HuH-7 (cell line): ENCODE data around the gene HCRTR2.
"Not testable (repeated sequence)": the region's sequence is repeated elsewhere in the genome, so short reads cannot be mapped to it uniquely, and the experiment has no call there.

Source experiments
- DNase-seq: peaks from one replicate; pipeline ENCODE4 v3.0.0; 2011; ENCODE audit warnings: low spot score

The HCRTR2 gene

DNA sequence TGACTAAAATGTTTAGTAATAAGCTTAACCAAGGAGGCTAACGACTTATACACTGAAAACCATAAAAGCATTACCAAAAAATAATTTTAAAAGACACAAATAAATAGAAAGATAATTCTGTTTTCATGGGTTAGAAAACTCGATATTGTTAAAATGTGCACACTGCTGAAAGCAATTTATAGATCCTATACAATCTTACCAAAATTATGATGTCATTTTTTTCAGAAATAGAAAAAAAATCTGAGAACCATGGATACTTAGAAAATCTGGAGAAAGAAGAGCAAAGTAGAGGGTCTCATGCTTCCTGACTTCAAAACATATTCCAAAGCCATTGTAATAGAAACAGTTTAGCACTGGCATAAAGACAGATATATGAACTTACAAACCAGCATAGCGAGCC, 46.6 kb downstream of the HCRTR2 start:
- no peak for DNase-seq

DNA sequence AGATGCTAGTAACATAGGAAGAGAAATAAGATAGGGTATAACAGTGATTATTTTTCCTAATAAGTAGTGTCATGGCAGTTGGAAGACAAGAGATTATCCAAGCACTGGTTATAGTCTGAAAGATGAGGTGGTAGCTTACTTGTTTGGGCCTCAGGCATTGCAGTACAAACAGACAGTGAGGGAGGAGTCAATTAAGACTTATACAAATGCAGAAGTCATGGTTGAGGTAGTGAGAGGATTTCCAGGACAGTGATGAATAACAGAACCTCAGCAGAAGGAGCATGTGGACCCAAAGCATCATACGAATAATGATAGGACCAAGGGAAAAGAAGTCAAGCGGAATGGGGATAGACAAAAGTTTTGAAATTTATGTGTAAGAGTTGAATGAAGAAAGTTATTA, 53.5 kb downstream of the HCRTR2 start:
- no peak for DNase-seq

DNA sequence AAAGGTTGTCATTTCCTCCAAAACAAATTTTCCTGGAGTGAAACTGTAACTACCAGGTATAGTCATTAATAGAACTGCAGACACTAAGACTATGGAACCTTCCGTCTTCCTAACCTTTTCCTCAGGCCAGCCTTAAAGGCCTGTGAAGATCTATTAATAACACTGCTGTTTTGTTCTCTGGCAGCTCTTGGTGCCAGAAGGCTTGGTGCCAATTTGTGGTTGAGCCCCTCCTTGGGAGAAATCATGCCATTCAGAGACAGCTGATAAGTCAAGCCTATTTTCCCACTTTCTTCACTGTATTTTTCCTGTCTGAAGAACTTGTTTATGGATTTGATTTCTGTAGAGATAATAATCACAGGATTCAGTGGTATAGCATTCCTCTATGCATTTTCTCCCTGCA, 64.8 kb downstream of the HCRTR2 start:
- no peak for DNase-seq

DNA sequence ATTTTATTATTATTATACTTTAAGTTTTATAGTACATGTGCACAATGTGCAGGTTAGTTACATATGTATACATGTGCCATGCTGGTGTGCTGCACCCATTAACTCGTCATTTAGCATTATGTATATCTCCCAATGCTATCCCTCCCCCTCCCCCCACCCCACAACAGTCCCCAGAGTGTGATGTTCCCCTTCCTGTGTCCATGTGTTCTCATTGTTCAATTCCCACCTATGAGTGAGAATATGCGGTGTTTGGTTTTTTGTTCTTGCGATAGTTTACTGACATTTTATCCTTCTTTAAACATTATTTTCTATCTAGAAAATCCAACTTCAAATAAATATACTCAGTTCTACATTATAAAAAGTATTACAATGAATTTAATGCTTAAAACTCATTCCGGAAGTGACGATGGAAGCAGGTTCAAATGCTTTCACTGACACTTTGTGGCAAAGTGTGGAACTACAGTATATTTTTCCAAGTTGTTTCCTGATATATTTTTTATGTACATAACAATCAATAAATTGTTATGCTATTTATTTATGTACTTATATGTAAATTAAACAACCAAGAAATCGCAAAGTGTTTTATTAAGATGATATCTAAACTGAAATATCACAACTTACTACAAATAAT, 66.8 kb downstream of the HCRTR2 start:
- not testable (repeated sequence) for DNase-seq

DNA sequence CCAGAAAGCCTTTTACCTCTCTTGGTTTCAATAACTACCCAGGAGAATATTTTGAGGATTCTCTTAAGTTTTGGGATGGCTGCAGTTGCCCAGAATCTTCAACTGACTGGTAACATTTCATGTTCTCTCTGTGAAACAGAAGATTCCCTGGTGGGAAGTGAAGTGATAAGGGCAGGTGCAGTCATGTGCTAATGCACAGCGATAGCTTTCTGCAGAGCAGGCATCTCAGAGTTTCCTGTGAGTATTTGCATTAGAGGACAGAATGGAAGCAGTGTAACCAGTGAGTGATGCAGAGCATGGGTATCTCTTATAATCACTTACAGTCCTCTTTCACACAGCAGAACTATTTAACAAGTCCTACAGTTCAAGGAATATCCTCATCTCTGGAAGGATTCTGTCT, 76.1 kb downstream of the HCRTR2 start:
- DNase-seq = no peak

DNA sequence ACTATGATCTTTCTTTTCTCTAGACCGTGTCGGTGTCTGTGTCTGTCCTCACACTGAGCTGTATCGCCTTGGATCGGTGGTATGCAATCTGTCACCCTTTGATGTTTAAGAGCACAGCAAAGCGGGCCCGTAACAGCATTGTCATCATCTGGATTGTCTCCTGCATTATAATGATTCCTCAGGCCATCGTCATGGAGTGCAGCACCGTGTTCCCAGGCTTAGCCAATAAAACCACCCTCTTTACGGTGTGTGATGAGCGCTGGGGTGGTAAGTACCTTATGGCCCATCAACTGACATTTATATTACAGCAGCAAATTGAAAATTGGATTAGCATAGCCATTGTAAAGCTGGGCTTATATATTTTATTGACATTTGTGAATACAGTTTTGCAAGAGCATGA, 80.8 kb downstream of the HCRTR2 start:
- no peak for DNase-seq

DNA sequence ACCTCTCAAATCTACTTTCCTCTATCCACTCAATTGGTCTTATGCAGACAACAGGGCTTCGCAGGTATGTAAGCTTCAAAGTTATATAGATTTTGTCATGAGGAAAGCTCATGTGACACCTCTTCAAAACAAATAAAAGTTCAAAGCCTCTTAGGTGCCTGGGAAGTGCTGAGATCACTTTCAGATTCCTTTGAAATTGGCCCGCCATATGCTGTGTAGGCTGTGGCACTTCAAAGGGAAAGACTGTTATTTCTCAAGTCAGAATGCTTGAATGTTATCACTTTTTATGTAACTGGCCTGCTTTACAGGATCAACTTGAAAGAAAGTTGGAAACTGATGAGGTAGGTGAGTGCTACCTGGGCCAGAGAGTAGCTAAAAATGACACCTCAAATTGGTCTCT, 85.9 kb downstream of the HCRTR2 start:
- DNase-seq = no peak

DNA sequence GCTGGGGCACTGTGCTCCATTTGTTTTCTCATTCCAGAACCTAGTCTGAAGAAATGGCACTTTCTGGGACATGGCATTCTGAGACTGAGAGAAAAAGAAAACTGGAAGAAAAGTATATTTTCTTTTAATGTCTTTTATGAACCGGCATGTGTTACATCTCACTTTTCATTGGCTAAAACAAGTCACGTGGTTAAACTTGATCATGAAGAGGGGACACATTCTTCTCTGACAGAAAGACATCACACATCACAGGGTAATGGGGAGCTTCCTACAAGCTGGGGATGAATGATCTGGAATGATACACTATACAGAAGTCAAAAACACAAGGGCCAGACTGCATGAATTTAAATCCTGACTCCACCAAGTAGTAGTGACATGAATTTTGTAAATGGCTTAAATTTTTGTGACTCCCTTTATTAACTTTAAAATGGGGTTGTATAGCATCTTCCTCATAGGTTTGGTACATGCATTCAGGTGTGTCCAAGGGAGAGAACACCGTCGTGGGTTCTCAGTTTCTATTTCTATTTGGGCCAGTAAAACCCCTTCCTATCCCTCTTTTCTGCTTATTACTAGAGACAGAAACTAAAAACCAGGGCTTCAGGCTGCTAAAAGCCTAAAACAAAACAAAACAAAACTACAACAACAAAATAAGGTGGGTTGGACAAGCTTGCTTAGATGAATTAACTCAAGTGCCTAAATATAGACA, 91.2 kb downstream of the HCRTR2 start:
- DNase-seq = no peak

DNA sequence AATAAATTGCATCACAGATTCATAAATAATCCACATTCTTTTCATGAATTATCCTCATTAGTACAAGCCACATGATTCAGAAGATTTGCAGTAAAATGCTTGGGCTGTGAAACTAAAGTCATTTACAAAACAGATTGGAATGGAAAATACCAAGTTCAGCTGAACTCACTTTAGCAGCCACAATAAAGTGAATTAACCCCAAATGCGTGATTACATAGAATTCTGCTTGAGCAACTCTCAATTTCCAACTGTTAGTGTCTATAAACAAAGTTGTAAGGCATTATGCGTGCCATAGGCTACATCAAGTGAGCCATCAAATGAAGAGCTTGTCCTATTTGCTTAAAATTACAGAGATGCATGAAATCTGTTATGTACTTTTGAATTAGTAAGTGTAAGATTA, 92.6 kb downstream of the HCRTR2 start:
- no peak for DNase-seq

DNA sequence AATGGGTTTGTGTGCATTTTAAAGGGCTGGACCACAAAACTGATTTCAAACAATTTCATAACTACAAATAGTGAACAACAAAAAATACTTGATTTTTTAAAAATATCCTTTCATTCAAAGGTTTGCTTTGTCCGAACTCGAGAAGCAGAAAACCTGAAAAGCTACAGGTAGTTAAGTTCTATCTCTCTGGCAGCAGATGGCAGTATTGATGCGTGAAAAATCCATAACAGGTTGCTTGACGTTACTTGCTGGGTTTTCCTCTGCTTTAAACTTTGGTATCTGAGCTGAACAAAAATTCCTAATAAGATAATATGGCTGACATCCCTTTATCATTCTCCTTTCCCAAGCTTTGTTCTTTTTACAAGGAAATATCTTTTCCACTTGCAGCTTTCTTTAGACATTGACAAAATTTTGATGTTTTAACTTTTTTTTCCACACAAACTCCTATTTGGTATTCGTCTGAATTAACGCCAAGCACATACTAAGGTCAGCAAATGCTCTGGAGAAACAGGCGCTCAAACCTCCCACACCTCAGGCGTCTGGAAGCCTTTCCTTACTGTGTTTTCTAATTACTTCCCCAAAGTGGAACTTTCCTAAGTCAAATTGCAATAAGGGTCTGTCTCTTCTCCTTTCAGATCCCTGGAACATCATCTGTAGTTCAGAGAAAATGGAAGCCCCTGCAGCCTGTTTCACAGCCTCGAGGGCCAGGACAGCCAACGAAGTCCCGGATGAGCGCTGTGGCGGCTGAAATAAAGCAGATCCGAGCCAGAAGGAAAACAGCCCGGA, 102.6 kb downstream of the HCRTR2 start:
- DNase-seq = peak; percentile 8

DNA sequence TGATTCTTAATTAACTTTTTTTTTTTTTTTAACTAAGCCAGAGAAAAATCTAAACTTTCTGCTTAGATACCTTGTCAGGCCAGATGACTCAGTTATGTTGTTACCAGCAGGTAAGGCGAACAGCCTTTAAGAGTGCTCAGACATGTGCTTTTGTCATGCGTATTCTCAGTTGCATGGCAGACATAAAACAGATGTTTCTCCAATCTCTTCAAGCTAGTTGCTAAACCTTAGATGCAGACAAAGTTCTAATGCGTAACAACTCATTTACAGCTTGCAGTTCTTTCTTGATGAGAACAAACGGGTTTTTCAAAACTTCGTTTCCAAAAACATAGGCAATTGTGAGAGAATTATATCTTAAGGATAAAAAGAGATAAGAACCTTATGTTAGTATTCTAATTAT, 103.3 kb downstream of the HCRTR2 start:
- DNase-seq = no peak

DNA sequence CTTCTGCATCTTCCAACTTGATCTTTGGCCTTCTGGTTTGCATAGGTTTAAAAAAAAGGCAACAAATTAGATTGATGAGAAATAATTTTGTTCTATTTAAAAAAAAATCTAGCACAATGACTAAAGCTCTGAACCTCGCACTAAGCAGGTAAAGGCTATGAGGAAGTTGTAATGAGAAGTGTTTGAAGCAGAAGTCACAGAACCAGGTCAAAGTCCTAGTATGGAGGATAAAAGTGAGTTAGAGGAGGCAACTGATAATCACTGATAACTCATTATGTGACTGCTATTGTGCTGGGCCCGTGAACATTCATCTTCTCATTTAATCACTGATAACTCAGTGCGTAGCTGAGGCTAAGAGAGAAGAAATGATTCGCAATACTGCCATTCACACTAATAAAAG, 106.9 kb downstream of the HCRTR2 start:
- DNase-seq = no peak

DNA sequence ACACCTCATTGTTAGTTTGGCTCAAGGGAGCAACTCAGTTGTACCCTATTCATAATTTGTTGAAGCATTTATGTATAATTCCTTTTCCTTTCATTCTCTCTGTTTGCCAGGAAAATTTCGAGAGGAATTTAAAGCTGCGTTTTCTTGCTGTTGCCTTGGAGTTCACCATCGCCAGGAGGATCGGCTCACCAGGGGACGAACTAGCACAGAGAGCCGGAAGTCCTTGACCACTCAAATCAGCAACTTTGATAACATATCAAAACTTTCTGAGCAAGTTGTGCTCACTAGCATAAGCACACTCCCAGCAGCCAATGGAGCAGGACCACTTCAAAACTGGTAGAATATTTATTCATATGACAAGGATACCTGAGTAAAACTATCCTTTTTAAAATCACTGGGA, 107.8 kb downstream of the HCRTR2 start:
- no peak for DNase-seq

DNA sequence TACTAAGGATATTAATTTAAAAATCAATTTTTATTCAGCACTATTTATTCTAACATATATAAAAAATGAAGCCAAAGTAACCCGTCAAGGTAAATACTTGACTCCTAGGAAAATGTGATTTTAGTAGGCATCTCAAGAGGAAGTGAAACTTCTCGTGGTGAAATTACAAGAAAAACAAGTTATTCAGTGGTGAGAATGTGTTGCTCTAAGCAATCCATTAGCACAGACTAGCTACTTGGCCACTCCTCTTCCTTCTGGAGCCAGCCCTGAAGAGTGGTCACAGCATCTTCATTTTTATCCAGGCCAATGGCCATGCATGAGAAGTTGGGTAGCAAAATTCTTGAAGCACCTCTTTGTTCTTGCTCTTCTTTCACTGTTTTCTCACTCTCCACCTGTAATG, 112.5 kb downstream of the HCRTR2 start:
- DNase-seq = no peak

DNA sequence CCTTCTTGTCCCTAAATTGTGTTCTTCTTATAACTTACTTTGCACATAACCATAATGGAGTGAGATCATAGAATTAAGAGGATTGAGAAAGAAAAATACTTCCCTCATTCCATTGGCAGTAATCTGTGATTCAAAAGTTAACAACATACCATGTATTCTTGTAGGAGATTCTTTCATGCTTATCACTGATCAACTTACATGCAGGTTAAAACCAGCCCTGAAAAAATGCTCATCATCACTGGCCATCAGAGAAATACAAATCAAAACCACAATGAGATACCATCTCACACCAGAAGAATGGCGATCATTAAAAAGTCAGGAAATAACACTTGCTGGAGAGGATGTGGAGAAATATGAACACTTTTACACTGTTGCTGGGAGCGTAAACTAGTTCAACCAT, 116.4 kb downstream of the HCRTR2 start:
- no peak for DNase-seq

DNA sequence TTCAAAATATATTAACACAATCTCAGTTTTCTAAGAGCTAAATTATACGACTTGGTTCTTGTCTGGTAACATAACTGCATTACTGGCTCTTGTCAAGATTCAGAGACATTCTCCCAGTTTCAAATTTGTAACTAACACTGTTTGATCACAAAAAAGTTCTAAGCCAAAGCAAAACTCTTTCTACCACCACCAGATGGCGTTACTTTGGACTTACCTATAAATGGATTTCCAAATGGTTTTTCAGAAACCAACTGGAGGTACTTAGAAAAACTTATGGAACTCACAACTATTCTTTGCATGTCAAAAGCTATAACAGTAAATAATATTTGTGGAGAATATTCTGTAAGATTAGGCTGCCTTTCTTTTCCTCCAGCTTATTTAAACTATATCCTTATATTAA, 118.8 kb downstream of the HCRTR2 start:
- DNase-seq = no peak

DNA sequence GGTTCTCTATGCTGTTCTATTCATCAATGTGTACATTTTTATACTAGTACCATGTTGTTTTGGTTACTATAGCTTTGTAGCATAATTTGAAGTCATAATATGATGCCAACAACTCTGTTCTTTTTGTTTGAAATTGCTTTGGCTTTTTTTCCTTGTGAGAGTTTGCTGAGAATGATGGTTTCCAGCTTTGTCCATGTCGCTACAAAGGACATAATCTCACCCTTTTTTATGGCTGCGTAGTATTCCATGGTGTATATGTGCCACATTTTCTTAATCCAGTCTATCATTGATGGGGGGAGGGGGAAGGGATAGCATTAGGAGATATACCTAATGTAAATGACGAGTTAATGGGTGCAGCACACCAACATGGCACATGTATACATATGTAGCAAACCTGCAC, 122.9 kb downstream of the HCRTR2 start:
- DNase-seq = not testable (repeated sequence)

DNA sequence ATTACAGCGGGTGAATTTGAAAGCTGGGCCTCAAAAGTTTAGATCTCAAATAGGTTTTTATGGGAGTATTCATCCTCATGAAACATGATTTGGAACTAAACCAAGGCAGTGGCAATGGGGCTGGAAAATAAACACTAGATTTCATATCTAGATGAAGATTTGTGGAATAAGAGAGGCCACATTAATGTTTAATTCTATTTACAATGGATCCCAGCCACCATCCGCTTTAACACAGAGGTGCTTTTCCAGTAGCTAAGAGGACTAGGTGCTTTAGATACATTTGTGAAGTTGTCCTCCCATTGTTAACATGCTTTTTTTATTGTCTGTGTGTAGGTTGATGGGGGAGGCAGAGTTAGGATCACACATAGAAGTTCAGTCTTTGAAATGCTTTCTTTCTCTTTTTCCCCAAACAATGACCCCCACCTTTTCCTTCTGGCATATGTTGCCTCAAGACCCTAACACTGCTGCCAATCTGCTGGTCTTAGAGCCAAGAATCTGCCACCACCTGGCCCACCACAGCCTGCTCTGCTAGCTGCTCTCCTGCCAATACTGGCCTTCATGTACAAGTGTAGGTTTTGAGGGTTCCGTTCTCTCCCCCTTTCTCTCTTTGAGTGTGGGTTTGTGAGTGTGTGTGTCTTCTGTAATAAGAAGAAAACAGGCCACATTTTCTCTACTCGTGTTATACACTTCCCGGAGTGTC, 125.1 kb downstream of the HCRTR2 start:
- no peak for DNase-seq

DNA sequence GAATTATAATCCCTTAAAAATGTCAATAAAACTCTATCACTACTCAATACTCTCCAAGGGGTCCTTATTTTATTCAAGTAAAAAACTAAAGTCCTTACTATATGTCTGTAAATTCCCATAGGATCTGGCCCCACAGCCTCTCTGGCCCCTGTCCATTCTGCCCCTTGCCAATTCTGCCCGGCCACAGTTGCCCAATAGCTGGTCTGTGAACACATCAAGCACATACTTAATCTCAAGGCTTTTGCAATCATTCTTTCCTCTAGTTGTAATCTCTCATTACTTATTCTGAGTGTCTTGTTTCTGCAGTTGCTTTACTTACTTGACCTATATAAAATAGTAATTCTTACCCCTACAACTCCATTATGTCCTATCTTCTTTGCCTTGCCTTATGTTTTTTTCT, 130.4 kb downstream of the HCRTR2 start:
- no peak for DNase-seq

DNA sequence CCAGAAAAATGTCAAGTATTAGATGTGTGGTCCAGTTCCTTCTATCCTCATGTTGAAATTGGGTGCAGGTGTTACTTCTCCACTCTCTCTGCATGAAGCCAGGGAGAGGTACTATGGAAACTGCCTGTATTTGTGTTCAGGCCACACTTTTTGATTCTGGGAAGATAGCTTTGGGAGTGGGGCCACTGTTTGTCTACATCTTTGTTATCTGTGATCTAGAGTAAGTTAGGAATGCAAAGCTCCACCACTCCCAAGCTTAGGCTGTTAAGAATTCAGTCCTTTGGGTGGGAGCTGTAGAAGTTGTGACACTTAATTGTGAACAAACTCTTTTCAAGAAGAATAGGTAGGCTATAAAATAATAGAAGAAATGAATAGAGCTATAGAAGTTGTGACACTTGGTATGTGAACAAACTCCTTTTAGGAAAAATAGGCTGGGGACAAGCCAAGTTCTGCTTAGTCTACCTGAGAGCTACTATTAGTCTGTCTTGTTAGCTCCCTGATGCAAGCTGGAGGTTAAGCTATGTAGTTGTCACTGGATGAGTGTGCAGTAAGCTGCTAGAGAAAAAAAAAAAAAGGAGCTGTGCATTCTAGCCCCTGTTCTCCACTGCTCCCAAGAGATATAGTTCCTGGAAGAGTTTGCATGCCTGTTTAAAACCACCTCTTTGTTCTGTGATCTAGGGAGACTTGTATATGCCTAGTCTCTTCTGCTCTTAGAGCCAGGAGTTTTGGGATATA, 145.8 kb downstream of the HCRTR2 start:
- DNase-seq = no peak

DNA sequence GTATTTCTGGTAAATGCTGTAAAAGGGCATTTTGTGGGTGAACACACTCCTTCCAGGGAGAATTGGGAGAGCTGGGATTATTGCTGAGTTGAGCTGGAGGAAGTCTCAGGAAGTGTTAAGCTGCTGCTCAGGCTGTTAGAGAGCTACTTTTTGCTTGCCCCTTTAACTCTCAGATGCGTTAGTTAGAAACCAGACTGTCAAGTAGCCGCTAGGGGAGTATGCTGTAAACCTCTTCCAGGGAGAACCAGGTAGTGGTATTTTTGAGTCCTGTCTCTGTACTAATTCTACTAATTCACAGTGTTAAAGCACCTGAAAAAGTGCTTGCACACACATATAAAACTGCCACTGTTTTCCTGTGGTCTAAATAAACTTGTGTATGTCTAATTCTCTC, 146.4 kb downstream of the HCRTR2 start:
- DNase-seq = no peak

DNA sequence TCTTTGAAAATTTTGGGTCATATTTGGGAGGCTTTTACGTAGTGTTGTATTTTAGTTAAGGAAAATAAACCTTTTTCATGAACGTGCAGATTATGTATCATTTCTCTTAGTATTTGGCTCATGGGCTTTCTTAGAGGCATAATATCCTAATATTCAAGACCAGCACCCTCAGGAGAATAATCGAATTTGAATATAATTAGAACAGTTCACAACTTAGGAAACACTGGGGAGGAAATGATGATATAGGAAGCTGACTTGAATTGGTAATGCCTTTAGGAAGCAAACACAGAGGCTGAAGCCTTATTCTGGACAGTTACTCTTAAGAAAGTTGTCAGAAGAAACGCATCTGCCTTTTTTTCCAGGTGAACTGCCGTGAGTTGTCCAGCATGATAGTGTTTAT, 152.9 kb downstream of the HCRTR2 start, which contains the start of gene GFRAL:
Gene GFRAL (plus strand): TSS at position 301 of the 400 bp plus-strand sequence. CDS start 86 bp downstream, at position 387.
- DNase-seq = no peak
